ENCODE data around the gene XPOT. TPM values are rescaled to one million over a fixed set of nuclear protein-coding genes. Genes with fewer than 3 reads are reported as not detected.
"Not testable (repeated sequence)": the region's sequence is repeated elsewhere in the genome, so short reads cannot be mapped to it uniquely, and the experiment has no call there.

The XPOT gene
- 10 to 100 TPM; 43.1 to 60.4 (median 51.8) TPM for polyA plus RNA-seq (ENCODE audit: insufficient read depth in 1 of 5, insufficient read length in 5 of 5, low replicate concordance in 1 of 5)
- long read RNA-seq, donor 1, full-length matches to known transcripts: 4 of 9 reads
- long read RNA-seq, donor 1, partial matches to known transcripts: 5 of 9 reads
- long read RNA-seq, donor 1, other reads (novel, unspliced or antisense): 0 of 9 reads
- long read RNA-seq, donor 2, full-length matches to known transcripts: 2 of 7 reads
- long read RNA-seq, donor 2, partial matches to known transcripts: 5 of 7 reads
- long read RNA-seq, donor 2, other reads (novel, unspliced or antisense): 0 of 7 reads
- long read RNA-seq, donor 3, full-length matches to known transcripts: 2 of 7 reads
- long read RNA-seq, donor 3, partial matches to known transcripts: 5 of 7 reads
- long read RNA-seq, donor 3, other reads (novel, unspliced or antisense): 0 of 7 reads
- long read RNA-seq, donor 4, full-length matches to known transcripts: 1 of 1 reads
- long read RNA-seq, donor 4, partial matches to known transcripts: 0 of 1 reads
- long read RNA-seq, donor 4, other reads (novel, unspliced or antisense): 0 of 1 reads
- long read RNA-seq, donor 5, full-length matches to known transcripts: 1 of 20 reads
- long read RNA-seq, donor 5, partial matches to known transcripts: 19 of 20 reads
- long read RNA-seq, donor 5, other reads (novel, unspliced or antisense): 0 of 20 reads
- long read RNA-seq, donor 6, full-length matches to known transcripts: 7 of 7 reads
- long read RNA-seq, donor 6, partial matches to known transcripts: 0 of 7 reads
- long read RNA-seq, donor 6, other reads (novel, unspliced or antisense): 0 of 7 reads
- long read RNA-seq, donor 7, full-length matches to known transcripts: 4 of 14 reads
- long read RNA-seq, donor 7, partial matches to known transcripts: 10 of 14 reads
- long read RNA-seq, donor 7, other reads (novel, unspliced or antisense): 0 of 14 reads
- long read RNA-seq, donor 8, full-length matches to known transcripts: 1 of 6 reads
- long read RNA-seq, donor 8, partial matches to known transcripts: 5 of 6 reads
- long read RNA-seq, donor 8, other reads (novel, unspliced or antisense): 0 of 6 reads

DNA sequence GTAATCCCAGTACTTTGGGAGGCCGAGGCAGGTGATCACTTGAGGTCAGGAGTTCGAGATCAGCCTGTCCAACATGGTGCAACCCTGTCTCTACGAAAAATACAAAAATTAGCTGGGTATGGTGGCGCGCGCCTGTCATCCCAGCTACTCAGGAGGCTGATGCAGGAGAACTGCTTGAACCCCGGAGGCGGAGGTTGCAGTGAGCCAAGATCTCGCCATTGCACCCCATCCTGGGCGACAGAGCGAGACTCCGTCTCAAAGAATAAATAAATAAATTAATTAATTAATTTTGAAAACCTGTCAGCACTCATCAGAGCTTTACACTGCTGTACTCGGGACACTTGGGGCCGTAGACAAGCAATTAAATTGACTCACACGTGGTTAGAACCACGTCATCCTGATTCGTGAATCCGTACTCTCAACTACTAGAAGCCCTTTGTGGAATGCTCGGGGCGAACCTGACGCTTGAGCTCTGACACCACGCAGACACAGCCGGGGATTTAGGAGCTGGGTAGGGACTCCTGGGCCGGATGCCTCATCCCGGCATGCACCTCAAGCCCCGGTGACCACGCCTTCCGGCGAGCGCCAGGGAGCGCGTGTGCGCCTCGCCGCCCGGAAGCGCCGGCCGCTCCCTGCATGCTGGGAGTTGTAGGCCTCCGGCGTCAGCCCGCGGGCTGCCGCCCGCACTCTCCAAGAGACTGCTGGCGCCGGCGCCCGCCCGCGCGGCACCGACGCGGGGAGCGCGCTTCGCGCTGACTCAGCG, at the start of gene XPOT:
TSS of gene XPOT (plus strand) at position 686 of the 763 bp plus-strand sequence. CDS start 5,644 bp downstream, outside the sequence.
- peak; percentile 98 for DNase-seq

- DNase-seq: not testable (repeated sequence)
Measured at GRCh38 chr12:64356209-64356608, 48.0 kb upstream of the XPOT start.

DNA sequence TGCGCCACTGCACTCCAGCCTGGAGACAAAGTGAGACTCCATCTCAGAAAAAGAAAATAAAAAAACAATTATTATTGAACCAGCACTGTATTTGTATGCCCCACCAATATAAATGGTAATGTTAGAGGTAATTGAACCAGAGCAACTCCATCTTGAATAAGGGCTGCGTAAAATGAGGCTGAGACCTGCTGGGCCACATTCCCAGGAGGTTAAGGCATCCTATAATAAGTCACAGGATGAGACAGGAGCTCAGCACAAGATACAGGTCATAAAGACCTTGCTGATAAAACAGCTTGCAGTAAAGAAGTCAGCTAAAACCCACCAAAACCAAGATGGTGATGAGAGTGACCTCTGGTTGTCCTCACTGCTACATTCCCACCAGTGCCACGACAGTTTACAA, 43.0 kb upstream of the XPOT start:
- DNase-seq: not testable (repeated sequence)

- DNase-seq: no peak
Measured at GRCh38 chr12:64362721-64363305, 41.4 kb upstream of the XPOT start.

GRCh38 chr12:64383675-64384074, 20.5 kb upstream of the XPOT start:
- DNase-seq: no peak

- DNase-seq: no peak
Measured at GRCh38 chr12:64385019-64385418, 19.2 kb upstream of the XPOT start.

DNA sequence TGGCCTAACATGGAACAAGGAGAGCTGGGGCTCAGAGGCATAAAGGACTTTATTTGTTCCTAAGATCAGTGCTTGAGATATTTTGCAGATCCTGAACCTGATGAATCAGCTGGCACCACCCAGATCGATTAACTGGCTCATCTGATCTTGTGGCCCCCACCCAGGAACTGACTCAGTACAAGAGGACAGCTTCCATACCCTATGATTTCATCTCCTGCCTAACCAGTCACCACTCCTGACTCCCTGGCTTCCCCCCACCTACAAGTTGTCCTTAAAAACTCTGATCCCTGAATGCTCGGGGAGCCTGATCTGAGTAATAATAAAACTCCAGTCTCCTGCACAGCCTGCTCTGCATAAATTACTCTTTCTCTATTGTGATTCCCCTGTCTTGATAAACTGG, 18.7 kb upstream of the XPOT start:
- no peak for DNase-seq

GRCh38 chr12:64387197-64387816, 16.9 kb upstream of the XPOT start:
- no peak for DNase-seq

DNA sequence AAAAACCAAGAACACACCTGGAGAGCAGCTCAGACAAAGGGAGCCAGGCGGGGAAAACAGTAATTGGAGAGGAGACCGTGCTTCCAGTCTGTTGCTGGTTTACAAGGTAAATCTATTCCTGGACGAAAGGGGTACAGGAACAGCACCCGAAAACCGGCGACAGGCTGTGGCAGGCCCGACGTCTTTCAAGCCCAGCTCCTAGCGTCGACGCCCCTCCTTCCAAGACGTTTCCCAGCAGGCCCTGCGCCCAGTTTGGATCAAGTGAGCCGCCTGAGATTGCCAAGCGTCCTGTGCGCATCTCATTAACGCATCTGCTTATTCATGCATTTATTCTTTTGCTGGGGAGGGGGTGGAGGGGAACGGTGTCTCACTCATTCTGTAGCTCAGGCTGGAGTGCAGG, 15.0 kb upstream of the XPOT start:
- DNase-seq: no peak

- no peak for DNase-seq
Measured at GRCh38 chr12:64390275-64390851, 13.8 kb upstream of the XPOT start, which contains the start of gene C12orf56. Gene C12orf56, minus strand, starts transcription at chr12:64390758. Its CDS starts 193 bp downstream, at chr12:64390565.

DNA sequence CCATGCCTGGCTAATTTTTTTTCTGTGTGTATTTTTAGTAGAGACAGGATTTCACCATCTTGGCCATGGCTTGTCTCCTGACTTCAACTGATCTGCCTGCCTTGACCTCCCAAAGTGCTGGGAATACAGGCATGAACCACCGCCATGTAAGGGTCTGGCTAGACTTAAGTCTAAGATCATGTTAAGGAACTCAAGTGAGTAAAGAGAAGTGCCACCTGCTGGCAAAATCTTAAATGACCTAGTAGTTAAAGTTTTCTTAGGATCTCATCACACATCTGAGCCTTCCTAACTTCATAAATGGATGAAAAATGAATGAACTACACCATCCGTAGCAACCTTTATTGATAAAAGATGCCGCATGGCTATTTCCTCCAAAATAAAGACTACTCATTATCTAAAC, 12.0 kb upstream of the XPOT start:
- DNase-seq: no peak

DNA sequence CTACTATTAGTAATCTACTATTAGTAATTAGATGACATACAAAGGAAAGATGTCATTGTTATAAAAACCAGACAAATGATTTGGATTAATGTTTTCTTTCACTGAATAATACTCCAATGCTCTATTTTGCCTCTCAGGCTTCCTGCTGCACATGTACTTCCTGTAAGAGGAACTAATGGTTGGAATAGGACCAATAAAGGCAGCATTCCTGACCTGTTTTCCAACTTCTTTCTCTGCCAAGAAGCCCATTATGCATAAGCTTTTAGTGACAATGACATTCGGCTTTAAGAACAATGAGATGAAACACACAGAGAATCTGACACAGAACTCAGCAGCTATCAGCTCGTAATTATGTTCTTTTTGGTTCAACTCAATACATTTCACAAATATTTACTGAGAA, 8.5 kb upstream of the XPOT start:
- no peak for DNase-seq

GRCh38 chr12:64400041-64400440, 4.2 kb upstream of the XPOT start:
- DNase-seq: no peak

DNA sequence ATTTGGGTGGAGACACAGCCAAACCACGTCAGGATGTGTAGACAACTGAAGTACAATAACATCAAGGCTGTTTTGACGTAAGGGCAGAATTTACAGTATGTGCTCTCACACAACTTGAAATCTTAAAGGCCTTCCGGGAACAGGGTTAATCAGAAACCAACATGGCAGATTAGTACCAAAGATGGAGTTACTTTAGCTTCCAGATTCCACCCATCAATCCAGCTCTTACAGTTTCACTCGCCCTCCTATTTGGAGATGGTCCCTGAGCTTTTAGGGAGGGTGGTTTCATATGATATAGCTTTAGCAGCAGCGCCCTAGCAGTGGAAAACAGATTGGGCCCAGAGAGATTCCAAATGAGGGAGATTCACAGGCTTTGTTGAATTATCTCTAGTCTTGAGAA, 2.0 kb upstream of the XPOT start:
- no peak for DNase-seq

- DNase-seq: peak; percentile 53 to 76
Measured at GRCh38 chr12:64404470-64405256, 471 bp downstream of the XPOT start.

DNA sequence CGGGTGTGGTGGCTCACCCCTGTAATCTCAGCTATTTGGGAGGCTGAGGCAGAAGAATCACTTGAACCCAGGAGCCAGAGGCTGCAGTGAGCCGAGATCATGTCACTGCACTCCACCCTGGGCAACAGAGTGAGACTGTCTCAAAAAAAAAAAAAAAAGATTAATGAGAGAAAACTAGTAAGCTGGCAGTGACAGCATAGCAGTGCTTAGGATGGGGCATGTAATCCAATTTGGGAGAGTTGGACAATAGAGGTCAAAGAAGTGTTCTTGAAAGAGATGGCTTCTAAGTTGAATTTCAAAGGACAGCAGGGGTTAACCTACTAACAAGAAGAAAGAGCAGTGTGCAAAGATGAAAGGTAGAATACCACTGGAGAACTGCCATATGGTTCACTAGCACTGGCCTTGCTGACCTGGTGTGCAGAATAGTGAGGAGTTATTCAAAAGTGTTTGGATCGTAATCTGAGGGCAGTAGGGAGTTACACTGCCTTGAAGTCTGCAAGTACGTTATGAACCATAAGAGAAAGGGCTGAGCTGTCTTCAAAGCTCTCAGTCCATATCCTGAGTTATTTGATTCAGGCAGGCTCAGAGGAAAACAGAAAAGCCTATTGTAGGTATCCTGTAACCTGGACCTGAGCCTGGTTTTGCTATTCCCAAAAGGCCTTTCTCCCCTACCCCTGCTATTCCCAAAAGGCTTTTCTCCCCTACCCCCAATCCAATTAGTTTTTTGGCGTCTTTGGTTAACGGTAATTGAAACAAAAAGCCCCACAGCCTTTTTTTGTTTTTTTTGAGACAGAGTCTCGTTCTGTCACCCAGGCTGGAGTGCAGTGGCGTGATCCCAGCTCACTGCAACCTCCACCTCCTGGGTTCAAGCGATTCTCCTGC, 3.4 kb downstream of the XPOT start:
- DNase-seq: no peak

- no peak for DNase-seq
Measured at GRCh38 chr12:64411427-64411826, 7.2 kb downstream of the XPOT start.

DNA sequence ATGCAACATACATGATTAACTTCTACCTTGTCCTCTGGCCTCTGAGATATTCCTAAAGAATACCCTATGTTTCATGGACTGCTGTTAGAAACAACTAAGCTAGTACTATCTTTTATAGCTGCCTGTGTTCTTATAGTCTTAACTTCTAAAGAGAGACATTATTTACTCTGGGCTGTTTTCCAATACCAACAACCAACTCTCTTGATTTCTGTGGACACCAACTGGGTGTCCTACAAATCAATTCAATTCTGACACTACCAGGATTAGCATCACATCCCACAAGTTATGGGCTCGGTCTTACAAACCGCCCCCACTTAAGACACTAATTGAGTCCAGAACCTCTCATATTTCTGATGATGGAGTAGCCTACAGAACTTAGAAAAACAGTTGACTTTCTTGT, 8.3 kb downstream of the XPOT start:
- no peak for DNase-seq

Data from right lung (tissue), 10 donors.